ENCODE measurements around the gene CTSZ.

- peak; percentile 48; the same call in 1 of the 2 replicates for TF ChIP-seq MYC (IDR thresholded peaks at IDR 0.05; ENCODE audit: borderline replicate concordance, low read length)
- TF ChIP-seq USF2 (IDR thresholded peaks at IDR 0.05), result peak; percentile 1; the same call in 1 of the 2 replicates
- TF ChIP-seq CTCF (IDR thresholded peaks at IDR 0.05), result no peak
- TF ChIP-seq PHF8 (IDR thresholded peaks at IDR 0.05; ENCODE audit: borderline replicate concordance, low read depth), result peak; percentile 85
- TF ChIP-seq RAD21 (conservative IDR thresholded peaks at IDR 0.05 in 1 of 2, IDR thresholded peaks at IDR 0.05 in 1 of 2), result no peak
- no peak for TF ChIP-seq ZNF302 (CRISPR knock-in tag; IDR thresholded peaks at IDR 0.05)
- no peak for TF ChIP-seq POLR2AphosphoS2 (conservative IDR thresholded peaks at IDR 0.05; ENCODE audit: low read length)
- peak; percentile 90 for TF ChIP-seq POLR2A (IDR thresholded peaks at IDR 0.05; ENCODE audit: low read length)
- TF ChIP-seq RFX5 (IDR thresholded peaks at IDR 0.05), result 0 out of 2 replicates have a peak, but pooled peaks have one; percentile 65
- TF ChIP-seq REST (IDR thresholded peaks at IDR 0.05), result no peak
- no peak for TF ChIP-seq ZSCAN20 (CRISPR knock-in tag; IDR thresholded peaks at IDR 0.05)
- TF ChIP-seq MAX (IDR thresholded peaks at IDR 0.05), result peak; percentile 84
- no peak for TF ChIP-seq CHD4 (IDR thresholded peaks at IDR 0.05; ENCODE audit: borderline replicate concordance)
Measured at GRCh38 chr20:59032023-59032712, 25.1 kb upstream of the CTSZ start, which contains the start of gene ATP5F1E.
